Hepatocyte (in vitro differentiated cells): ENCODE results near the gene TPCN2. TPM values are rescaled to one million over a fixed set of nuclear protein-coding genes. Genes with fewer than 3 reads are reported as not detected.

Experiments
- DNase-seq: peaks from one replicate; pipeline ENCODE4 v3.0.0-alpha.2; 2016; ENCODE audit warnings: low spot score
- H2AFZ ChIP-seq: fragments of 200-600 bp; sonication (generic); 2 replicates; pipeline ENCODE4 v1.6.0; 2016; ENCODE audit warnings: antibody characterized with exemption, mild to moderate bottlenecking
- H3K27ac ChIP-seq: fragments of 200-600 bp; sonication (generic); 2 replicates; pipeline ENCODE4 v1.5.1; 2016; ENCODE audit warnings: mild to moderate bottlenecking
- H3K27me3 ChIP-seq: fragments of 200-600 bp; sonication (generic); 2 replicates; pipeline ENCODE4 v1.6.1; 2016
- H3K36me3 ChIP-seq: fragments of 200-600 bp; sonication (generic); replicated peaks from 2 replicates; pipeline ENCODE4 v1.5.1; 2016; ENCODE audit warnings: low read depth; ENCODE audit not compliant: insufficient read depth
- H3K4me1 ChIP-seq: fragments of 200-600 bp; sonication (generic); 2 replicates; pipeline ENCODE4 v1.5.1; 2016; ENCODE audit warnings: mild to moderate bottlenecking, moderate library complexity; ENCODE audit not compliant: insufficient read depth
- H3K4me2 ChIP-seq: fragments of 200-600 bp; sonication (generic); 2 replicates; pipeline ENCODE4 v1.6.0; 2016
- H3K4me3 ChIP-seq: fragments of 200-600 bp; sonication (generic); 2 replicates; pipeline ENCODE4 v1.5.1; 2016; ENCODE audit warnings: mild to moderate bottlenecking
- H3K79me2 ChIP-seq: fragments of 200-600 bp; sonication (generic); 2 replicates; pipeline ENCODE4 v1.6.0; 2017; ENCODE audit warnings: mild to moderate bottlenecking
- H3K9me2 ChIP-seq: fragments of 200-600 bp; sonication (generic); replicated peaks from 2 replicates; pipeline ENCODE4 v1.6.0; 2017; ENCODE audit warnings: mild to moderate bottlenecking; ENCODE audit not compliant: insufficient read depth
- H3K9me3 ChIP-seq: fragments of 200-600 bp; sonication (generic); 2 replicates; pipeline ENCODE4 v1.5.1; 2016; ENCODE audit warnings: low read depth, mild to moderate bottlenecking
- H4K20me1 ChIP-seq: fragments of 200-600 bp; sonication (generic); 2 replicates; pipeline ENCODE4 v1.6.0; 2016; ENCODE audit warnings: mild to moderate bottlenecking; ENCODE audit not compliant: insufficient read depth, poor library complexity, severe bottlenecking
- EZH2 ChIP-seq: fragments of 200-600 bp; sonication (generic); IDR thresholded peaks from 2 replicates; pipeline ENCODE4 v1.6.1; 2016; ENCODE audit warnings: antibody characterized with exemption, mild to moderate bottlenecking, borderline replicate concordance
- EZH2phosphoT487 ChIP-seq: fragments of 200-600 bp; sonication (generic); IDR thresholded peaks from one replicate; pipeline ENCODE4 v1.6.1; 2018; ENCODE audit warnings: antibody characterized with exemption, mild to moderate bottlenecking, low read depth, moderate library complexity; ENCODE audit not compliant: unreplicated experiment, severe bottlenecking
- WGBS: methylation state at CpG from one replicate; pipeline ENCODE4 v1.1.6; 2016; ENCODE audit warnings: low lambda C conversion rate; ENCODE audit errors: missing lambda C conversion rate; 5-methylcytosine and 5-hydroxymethylcytosine counted together
- polyA plus RNA-seq: library from polyadenylated mRNA; unstranded; fragments of >200 nt; fragmentation: Nextera tagmentation; extraction: Ambion mirVana; gene quantifications from 2 replicates; pipeline ENCODE4 v1.2.1, GENCODE V29; 2016
- total RNA-seq: library from RNA; depleted of rRNA; stranded (reverse); fragments of >200 nt; gene quantifications from 2 replicates; pipeline ENCODE4 v1.2.3, GENCODE V29; 2014
- TF ChIP-seq, protein P1 (sequence below): fragments of 200-600 bp; sonication (generic); IDR thresholded peaks from 2 replicates; pipeline ENCODE4 v1.5.1; 2016; ENCODE audit warnings: antibody characterized with exemption, mild to moderate bottlenecking; ENCODE audit not compliant: poor library complexity

The TPCN2 gene
- total and polyA plus RNA-seq, 2 experiments from 2014 or later = 16.6 to 21.3 TPM

DNA sequence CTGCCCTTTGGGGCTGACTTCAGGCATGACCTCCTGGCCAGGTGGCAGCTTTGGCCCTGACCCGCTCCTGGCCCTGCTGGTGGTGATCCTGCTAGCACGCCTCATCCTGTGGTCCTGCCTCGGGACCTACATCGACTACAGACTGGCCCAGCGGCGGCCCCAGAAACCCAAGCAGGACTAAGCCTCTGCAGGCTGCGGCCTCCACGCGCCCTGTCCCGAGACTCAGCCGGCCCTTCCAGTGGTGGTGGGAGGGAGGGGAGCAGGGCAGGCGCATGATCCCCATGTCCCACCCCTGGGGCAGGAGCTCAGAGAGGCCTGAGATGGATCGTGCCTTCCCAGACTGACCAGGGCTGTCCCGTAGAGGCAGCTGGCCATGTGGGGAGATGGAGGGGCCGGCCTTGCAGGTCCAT, 109.1 kb downstream of the TPCN2 start:
- no peak for DNase-seq
- no peaks in the 10 kb centered on the region for H3K9me3 ChIP-seq
- no peaks in the 10 kb centered on the region for H3K9me2 ChIP-seq
- TF ChIP-seq EZH2phosphoT487 (no peak), EZH2 (no peak)
- TF ChIP-seq, protein P1, sequence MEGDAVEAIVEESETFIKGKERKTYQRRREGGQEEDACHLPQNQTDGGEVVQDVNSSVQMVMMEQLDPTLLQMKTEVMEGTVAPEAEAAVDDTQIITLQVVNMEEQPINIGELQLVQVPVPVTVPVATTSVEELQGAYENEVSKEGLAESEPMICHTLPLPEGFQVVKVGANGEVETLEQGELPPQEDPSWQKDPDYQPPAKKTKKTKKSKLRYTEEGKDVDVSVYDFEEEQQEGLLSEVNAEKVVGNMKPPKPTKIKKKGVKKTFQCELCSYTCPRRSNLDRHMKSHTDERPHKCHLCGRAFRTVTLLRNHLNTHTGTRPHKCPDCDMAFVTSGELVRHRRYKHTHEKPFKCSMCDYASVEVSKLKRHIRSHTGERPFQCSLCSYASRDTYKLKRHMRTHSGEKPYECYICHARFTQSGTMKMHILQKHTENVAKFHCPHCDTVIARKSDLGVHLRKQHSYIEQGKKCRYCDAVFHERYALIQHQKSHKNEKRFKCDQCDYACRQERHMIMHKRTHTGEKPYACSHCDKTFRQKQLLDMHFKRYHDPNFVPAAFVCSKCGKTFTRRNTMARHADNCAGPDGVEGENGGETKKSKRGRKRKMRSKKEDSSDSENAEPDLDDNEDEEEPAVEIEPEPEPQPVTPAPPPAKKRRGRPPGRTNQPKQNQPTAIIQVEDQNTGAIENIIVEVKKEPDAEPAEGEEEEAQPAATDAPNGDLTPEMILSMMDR = no peak
- no peaks in the 10 kb centered on the region for H3K27me3 ChIP-seq
- no peak overlapping the region for H2AFZ ChIP-seq
- no peaks in the 10 kb centered on the region for H3K36me3 ChIP-seq
- no peaks in the 10 kb centered on the region for H3K79me2 ChIP-seq
- H4K20me1 ChIP-seq = no peaks in the 10 kb centered on the region
- peaks cover 12% of the 10 kb centered on the region for H3K4me1 ChIP-seq
- no peak overlapping the region for H3K4me2 ChIP-seq
- no peak overlapping the region for H3K27ac ChIP-seq
- no peak overlapping the region for H3K4me3 ChIP-seq
- 92% methylated on average over 15 of the region's 15 CpGs for WGBS

DNA sequence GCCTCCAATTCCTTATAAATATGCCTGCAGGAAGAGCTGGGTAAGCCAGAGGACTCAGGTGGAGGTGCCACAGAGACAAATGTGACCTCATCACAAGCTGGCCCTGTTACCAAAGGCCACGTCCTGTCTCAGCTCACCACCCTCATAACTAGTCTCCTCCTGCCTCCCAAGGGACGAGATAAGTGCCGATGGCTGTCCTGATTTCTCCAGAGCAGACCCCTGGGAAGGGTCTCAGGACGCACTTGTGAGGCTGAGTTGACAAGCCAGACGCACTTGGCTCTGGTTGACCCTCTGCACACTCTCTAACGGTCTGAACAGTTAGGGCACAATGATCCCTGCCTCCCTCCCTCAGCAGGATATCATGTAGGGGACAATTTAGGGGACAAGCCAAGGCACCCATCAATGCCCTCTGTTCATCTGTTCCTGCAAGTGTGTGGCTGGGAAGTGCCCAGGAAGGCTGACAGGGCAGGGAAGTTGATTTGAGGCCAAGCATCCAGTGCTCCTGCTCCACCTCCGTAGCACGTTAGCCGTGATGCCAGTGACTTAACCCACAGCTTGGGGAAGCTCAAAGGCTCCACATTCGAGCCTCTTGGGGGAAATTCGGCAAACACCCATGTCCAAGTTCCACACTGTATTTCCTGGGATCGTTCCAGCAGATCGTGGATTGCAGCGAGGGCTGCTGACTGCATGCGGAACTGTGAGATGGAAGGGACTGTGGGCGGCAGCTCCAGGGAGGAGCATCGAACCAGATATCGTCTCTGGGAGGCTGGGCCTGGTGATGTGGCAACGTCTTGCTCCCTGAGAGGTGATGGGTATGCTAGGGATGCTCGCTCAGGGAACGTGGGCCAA, 109.8 kb downstream of the TPCN2 start:
- Histone ChIP-seq H3K27ac (no peak overlapping the region), H3K4me1 (peaks cover 12% of the 10 kb centered on the region), H3K4me2 (no peak overlapping the region), H3K9me2 (no peaks in the 10 kb centered on the region), H4K20me1 (no peaks in the 10 kb centered on the region), H3K36me3 (no peaks in the 10 kb centered on the region), H3K27me3 (no peaks in the 10 kb centered on the region), H3K4me3 (no peak overlapping the region), H2AFZ (no peak overlapping the region), H3K79me2 (no peaks in the 10 kb centered on the region), H3K9me3 (no peaks in the 10 kb centered on the region)
- WGBS = 90% methylated on average over 21 of the region's 21 CpGs
- no peak for TF ChIP-seq EZH2
- TF ChIP-seq EZH2phosphoT487 = no peak
- TF ChIP-seq, protein P1 = no peak
- no peak for DNase-seq

DNA sequence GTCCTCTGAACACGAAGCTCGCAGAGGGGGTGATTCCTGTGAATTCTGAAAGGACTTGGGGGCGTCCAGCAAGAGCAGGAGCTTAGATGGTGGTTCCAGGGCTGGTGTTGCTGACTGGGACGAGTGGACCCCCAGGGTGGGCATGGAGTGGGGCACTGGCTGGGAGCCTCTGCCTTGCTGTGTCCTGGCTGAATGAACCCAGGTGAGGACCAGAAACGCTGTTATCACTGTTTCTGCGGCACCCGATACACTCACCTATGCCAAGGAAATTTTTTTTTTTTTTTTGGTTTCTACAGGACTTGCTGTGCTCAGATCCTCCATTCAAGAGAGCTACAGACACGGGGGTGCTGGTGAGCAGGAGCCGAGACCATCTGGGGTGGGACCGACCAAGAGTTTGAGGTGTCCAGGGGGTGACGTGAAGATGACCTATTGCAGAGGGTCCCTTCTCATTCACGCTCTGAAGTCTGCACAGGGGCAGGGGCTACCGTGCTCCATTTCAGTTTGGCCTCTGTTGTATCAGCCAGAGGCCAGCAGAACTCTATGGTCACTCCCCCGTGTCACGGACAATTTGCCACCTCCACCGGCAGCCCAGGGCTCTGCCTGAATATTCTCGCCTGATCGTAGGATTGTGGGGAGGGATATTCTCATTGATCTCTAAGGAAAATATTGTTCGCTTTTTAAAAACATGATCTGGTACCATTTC, 110.6 kb downstream of the TPCN2 start:
- Histone ChIP-seq H3K4me3 (no peak overlapping the region), H4K20me1 (no peaks in the 10 kb centered on the region), H3K4me2 (no peak overlapping the region), H3K9me3 (no peaks in the 10 kb centered on the region), H3K27me3 (no peaks in the 10 kb centered on the region), H3K36me3 (no peaks in the 10 kb centered on the region), H3K9me2 (no peaks in the 10 kb centered on the region), H2AFZ (no peak overlapping the region), H3K79me2 (no peaks in the 10 kb centered on the region), H3K27ac (no peak overlapping the region), H3K4me1 (peaks cover 12% of the 10 kb centered on the region)
- DNase-seq = no peak
- TF ChIP-seq EZH2 = no peak
- no peak for TF ChIP-seq EZH2phosphoT487
- TF ChIP-seq, protein P1 = no peak
- 93% methylated on average over 19 of the region's 19 CpGs for WGBS
